Lower leg skin (tissue), 3 donors: ENCODE data around the gene KLRK1.
"Not testable (repeated sequence)": the region's sequence is repeated elsewhere in the genome, so short reads cannot be mapped to it uniquely, and the experiment has no call there.

Experiments used
- POLR2A ChIP-seq, 2 donors: fragments of 450-650 bp; IDR thresholded peaks; one replicate each; pipeline ENCODE4 v1.6.1; 2016 to 2017; ENCODE audit warnings: antibody characterized with exemption in 2 of 2, mild to moderate bottlenecking in 1 of 2, moderate library complexity in 1 of 2
- TF ChIP-seq, protein P1 (sequence below), 3 donors: fragments of 450-650 bp; IDR thresholded peaks; one replicate each; pipeline ENCODE4 v1.5.1; 2016; ENCODE audit warnings: antibody characterized with exemption in 3 of 3, mild to moderate bottlenecking in 3 of 3, moderate library complexity in 2 of 3

DNA sequence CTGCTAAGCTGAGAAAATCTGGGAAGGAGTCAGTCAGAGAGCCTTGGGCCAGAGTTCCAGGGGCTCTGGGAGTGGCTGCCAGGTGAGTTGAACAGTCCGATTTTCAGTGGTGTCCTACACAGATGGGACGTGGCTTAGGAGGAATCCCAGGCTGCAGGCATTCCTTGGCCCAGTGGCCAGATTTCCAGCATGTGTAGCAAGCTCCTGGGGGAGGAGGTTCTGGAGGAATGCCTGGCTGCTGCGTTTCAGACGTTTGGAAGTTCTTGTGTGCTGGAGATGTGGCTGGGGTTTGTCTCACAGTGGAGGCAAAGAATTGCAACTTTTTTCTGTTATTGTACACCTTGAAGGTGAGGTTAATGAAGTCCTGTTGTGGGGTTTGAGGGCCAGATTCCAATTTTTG lies 53.6 kb downstream of the KLRK1 start:
- TF ChIP-seq, protein P1, sequence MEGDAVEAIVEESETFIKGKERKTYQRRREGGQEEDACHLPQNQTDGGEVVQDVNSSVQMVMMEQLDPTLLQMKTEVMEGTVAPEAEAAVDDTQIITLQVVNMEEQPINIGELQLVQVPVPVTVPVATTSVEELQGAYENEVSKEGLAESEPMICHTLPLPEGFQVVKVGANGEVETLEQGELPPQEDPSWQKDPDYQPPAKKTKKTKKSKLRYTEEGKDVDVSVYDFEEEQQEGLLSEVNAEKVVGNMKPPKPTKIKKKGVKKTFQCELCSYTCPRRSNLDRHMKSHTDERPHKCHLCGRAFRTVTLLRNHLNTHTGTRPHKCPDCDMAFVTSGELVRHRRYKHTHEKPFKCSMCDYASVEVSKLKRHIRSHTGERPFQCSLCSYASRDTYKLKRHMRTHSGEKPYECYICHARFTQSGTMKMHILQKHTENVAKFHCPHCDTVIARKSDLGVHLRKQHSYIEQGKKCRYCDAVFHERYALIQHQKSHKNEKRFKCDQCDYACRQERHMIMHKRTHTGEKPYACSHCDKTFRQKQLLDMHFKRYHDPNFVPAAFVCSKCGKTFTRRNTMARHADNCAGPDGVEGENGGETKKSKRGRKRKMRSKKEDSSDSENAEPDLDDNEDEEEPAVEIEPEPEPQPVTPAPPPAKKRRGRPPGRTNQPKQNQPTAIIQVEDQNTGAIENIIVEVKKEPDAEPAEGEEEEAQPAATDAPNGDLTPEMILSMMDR (IDR thresholded peaks at IDR 0.05): not testable (repeated sequence)
- TF ChIP-seq POLR2A (IDR thresholded peaks at IDR 0.05): not testable (repeated sequence)
